OCI-LY1 (cell line): ENCODE measurements around the gene FOXN3.

Source experiments
- CTCF ChIP-seq: fragments of 200-600 bp; sonication (generic), shearing (Covaris generic); IDR thresholded peaks from 2 replicates; pipeline ENCODE4 v1.5.1; 2017; ENCODE audit warnings: mild to moderate bottlenecking, antibody characterized with exemption, low read length, moderate library complexity, mixed read lengths
- EZH2 ChIP-seq: fragments of 200-600 bp; sonication (generic), shearing (Covaris generic); IDR thresholded peaks from 2 replicates; pipeline ENCODE4 v1.8.0; 2017; ENCODE audit warnings: borderline replicate concordance, mixed run types, mild to moderate bottlenecking, antibody characterized with exemption, low read length, moderate library complexity, mixed read lengths

DNA sequence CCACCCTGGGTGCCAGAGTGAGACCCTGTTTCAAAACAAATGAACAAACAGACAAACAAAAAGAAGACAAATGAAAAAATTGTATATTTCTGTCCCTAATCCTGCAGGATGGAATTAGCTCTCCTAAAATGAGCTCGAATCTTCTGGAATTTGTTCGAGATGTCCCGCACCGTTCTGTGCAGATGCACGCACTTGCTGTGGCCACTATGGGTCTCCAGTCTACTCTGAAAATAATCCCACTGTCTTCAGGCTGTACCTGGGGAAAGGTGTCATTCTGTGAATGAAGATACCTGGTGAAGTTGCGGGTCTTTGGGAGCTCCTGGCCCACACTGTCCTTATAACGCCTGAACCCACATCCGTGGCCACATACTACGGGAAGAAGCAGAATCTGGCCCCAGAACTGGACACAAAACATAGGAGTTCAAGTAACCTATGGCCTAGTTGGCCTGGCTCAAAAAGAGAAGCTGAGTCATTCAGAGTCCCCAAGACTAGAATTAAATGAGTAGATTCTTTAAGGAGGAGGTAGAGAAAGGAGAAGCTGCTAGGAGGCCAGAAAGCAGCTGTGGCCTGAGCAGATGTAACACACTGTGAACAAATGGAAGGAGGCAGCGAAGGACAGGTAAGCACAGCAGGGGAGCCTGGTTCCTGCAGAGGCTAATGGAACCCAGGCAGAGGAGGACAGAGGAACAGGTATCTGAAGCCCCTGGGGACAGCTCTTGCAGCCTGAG, 108.6 kb downstream of the FOXN3 start:
- TF ChIP-seq CTCF, result peak; percentile 45
- no peak for TF ChIP-seq EZH2
